ENCODE measurements around the gene IFI35. TPM values are rescaled to one million over a fixed set of nuclear protein-coding genes. Genes with fewer than 3 reads are reported as not detected.
A peak's percentile ranks its signal among the peaks of the same experiment; 100 is the strongest.

The IFI35 gene
- total and polyA plus RNA-seq, 2 donors = 11.4 to 34.8 TPM

GRCh38 chr17:43011728-43012472 lies 5.3 kb downstream of the IFI35 start:
- WGBS = 72% methylated on average over 15 of the region's 15 CpGs
- H3K36me3 ChIP-seq (ENCODE audit: insufficient read depth) = peaks cover 2% of the 10 kb centered on the region
- no peaks in the 10 kb centered on the region for H3K4me1 ChIP-seq (ENCODE audit: insufficient read depth)
- no peak overlapping the region for H3K4me3 ChIP-seq (ENCODE audit: low read depth, low read length)
- DNase-seq (ENCODE audit: extremely low spot score) = no peak
- no peak overlapping the region for H3K27ac ChIP-seq (ENCODE audit: low read depth)

DNA sequence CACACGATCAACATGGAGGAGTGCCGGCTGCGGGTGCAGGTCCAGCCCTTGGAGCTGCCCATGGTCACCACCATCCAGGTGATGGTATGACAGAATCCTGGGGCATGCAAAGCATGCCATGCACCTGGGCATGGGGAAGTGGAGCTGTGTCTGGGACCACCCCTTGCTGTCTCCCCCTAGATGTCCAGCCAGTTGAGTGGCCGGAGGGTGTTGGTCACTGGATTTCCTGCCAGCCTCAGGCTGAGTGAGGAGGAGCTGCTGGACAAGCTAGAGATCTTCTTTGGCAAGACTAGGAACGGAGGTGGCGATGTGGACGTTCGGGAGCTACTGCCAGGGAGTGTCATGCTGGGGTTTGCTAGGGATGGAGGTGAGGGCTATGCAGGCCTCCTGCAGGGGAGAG lies 6.7 kb downstream of the IFI35 start:
- no peak overlapping the region for H3K27ac ChIP-seq (ENCODE audit: low read depth)
- no peak for DNase-seq (ENCODE audit: extremely low spot score)
- peaks cover 2% of the 10 kb centered on the region for H3K36me3 ChIP-seq (ENCODE audit: insufficient read depth)
- 76% methylated on average over 8 of the region's 8 CpGs for WGBS
- no peaks in the 10 kb centered on the region for H3K4me1 ChIP-seq (ENCODE audit: insufficient read depth)
- H3K4me3 ChIP-seq (ENCODE audit: low read depth, low read length) = no peak overlapping the region

DNA sequence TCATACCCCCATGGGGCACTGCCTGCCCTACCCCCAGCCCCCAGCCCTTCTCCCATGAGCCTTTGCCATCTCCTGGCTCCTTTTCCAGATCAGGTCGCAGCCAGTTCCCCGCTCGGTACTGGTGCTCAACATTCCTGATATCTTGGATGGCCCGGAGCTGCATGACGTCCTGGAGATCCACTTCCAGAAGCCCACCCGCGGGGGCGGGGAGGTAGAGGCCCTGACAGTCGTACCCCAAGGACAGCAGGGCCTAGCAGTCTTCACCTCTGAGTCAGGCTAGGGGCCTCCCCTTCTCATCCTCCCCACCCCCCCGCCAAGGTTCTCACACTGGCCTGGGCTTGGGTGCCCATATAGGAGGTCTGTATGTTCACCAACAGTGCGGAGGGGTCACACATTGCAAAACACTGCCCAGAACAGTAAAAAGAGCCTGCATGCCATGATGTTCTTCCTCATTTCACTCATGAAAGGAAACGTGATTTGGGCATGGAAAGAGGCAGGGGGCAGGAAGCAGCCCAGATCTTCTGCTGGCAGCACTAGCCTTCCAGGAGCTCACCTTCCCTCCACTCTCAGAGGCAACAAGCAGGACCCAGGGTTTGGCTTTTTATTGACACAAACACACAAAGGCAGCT lies 7.5 kb downstream of the IFI35 start:
- Histone ChIP-seq H3K4me1 (ENCODE audit: insufficient read depth) (no peaks in the 10 kb centered on the region), H3K36me3 (ENCODE audit: insufficient read depth) (peaks cover 2% of the 10 kb centered on the region), H3K27ac (ENCODE audit: low read depth) (no peak overlapping the region), H3K4me3 (ENCODE audit: low read depth, low read length) (no peak overlapping the region)
- 70% methylated on average over 12 of the region's 12 CpGs for WGBS
- no peak for DNase-seq (ENCODE audit: extremely low spot score)

- H3K36me3 ChIP-seq (ENCODE audit: insufficient read depth) = peaks cover 2% of the 10 kb centered on the region
- no peak overlapping the region for H3K4me3 ChIP-seq (ENCODE audit: low read depth, low read length)
- H3K4me1 ChIP-seq (ENCODE audit: insufficient read depth) = no peaks in the 10 kb centered on the region
- 78% methylated on average over 8 of the region's 8 CpGs for WGBS
- DNase-seq (ENCODE audit: extremely low spot score) = no peak
- no peak overlapping the region for H3K27ac ChIP-seq (ENCODE audit: low read depth)
Measured at GRCh38 chr17:43014649-43015542, 8.3 kb downstream of the IFI35 start.

DNA sequence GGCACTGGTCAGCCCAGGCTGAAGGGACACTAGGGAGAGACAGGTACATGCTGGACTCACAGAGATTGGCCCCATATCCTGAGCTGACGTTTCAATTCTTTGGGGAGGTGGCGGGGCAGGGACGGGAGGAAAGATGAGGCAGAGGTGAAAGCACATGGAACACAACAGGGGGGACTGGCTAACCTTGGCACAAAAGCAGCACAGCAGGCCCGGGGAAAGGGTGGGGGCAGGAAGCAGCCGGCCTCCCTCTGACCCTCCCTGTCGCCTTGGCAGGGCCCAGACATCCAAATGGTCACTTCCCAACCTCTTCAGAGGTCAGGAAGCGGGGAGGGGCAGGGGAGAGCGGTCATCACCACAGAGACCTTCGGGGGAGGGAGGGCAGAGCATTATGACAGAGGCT lies 9.0 kb downstream of the IFI35 start:
- Histone ChIP-seq H3K27ac (ENCODE audit: low read depth) (no peak overlapping the region), H3K4me3 (ENCODE audit: low read depth, low read length) (no peak overlapping the region), H3K4me1 (ENCODE audit: insufficient read depth) (peaks cover 1% of the 10 kb centered on the region), H3K36me3 (ENCODE audit: insufficient read depth) (peaks cover 2% of the 10 kb centered on the region)
- no peak for DNase-seq (ENCODE audit: extremely low spot score)
- 54% methylated on average over 9 of the region's 9 CpGs for WGBS

- DNase-seq (ENCODE audit: extremely low spot score) = no peak
- Histone ChIP-seq H3K27ac (ENCODE audit: low read depth) (peak overlapping the region; percentile 7), H3K36me3 (ENCODE audit: insufficient read depth) (peaks cover 2% of the 10 kb centered on the region), H3K4me1 (ENCODE audit: insufficient read depth) (peaks cover 1% of the 10 kb centered on the region), H3K4me3 (ENCODE audit: low read depth, low read length) (no peak overlapping the region)
- WGBS = 85% methylated on average over 7 of the region's 7 CpGs
Measured at GRCh38 chr17:43016216-43016615, 9.6 kb downstream of the IFI35 start.

- Histone ChIP-seq H3K36me3 (ENCODE audit: insufficient read depth) (no peaks in the 10 kb centered on the region), H3K4me3 (ENCODE audit: low read depth, low read length) (no peak overlapping the region), H3K27ac (ENCODE audit: low read depth) (no peak overlapping the region), H3K4me1 (ENCODE audit: insufficient read depth) (peaks cover 1% of the 10 kb centered on the region)
- DNase-seq (ENCODE audit: extremely low spot score) = no peak
- 65% methylated on average over 19 of the region's 19 CpGs for WGBS
Measured at GRCh38 chr17:43018008-43018853, 11.6 kb downstream of the IFI35 start.

DNA sequence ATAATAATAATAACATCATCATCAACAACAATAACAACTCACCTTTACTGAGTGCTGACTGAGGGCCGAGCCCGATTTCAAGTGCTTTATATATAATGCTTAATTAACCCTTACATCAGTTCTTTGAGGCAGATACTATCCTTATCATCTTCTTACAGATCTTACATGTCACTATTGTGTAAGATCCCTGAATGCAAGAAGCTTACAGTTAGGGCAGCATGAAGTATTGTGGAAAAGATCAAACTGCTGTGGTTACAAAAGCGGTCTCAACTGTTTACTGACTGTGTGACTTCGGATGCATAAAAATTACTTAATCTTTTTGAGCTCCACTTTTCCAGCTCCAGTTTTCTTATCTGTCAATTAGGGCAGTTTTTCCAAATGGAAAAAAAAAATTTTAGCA lies 12.3 kb downstream of the IFI35 start:
- 40% methylated on average over 4 of the region's 4 CpGs for WGBS
- no peak for DNase-seq (ENCODE audit: extremely low spot score)
- H3K27ac ChIP-seq (ENCODE audit: low read depth) = no peak overlapping the region
- no peaks in the 10 kb centered on the region for H3K36me3 ChIP-seq (ENCODE audit: insufficient read depth)
- peaks cover 1% of the 10 kb centered on the region for H3K4me1 ChIP-seq (ENCODE audit: insufficient read depth)
- no peak overlapping the region for H3K4me3 ChIP-seq (ENCODE audit: low read depth, low read length)

DNA sequence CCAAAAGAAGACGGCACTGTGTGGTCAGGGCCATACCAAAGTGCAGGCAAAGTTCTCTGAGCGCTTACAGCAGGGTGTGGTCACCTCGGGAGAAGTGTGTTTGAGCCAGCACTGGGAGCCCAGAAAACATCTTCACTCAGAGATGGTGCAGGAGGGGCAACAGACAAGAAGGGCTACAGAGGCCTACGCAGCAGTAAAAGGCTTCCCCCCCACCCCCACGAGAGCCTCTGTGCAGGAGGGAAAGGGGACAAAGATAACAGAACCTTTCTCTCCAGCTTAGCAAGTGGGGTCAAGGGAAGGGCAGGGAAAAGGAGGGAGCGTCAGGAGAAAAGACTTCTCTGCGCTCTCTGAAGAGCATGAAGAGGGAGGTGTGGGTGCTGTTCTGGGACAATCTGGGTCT lies 12.8 kb downstream of the IFI35 start:
- no peak for DNase-seq (ENCODE audit: extremely low spot score)
- H3K36me3 ChIP-seq (ENCODE audit: insufficient read depth) = no peaks in the 10 kb centered on the region
- no peak overlapping the region for H3K4me3 ChIP-seq (ENCODE audit: low read depth, low read length)
- H3K4me1 ChIP-seq (ENCODE audit: insufficient read depth) = peaks cover 1% of the 10 kb centered on the region
- WGBS = 24% methylated on average over 7 of the region's 7 CpGs
- H3K27ac ChIP-seq (ENCODE audit: low read depth) = peak overlapping the region; percentile 42

- H3K36me3 ChIP-seq (ENCODE audit: insufficient read depth) = no peaks in the 10 kb centered on the region
- 56% methylated on average over 6 of the region's 6 CpGs for WGBS
- H3K4me1 ChIP-seq (ENCODE audit: insufficient read depth) = peaks cover 1% of the 10 kb centered on the region
- DNase-seq (ENCODE audit: extremely low spot score) = no peak
- H3K4me3 ChIP-seq (ENCODE audit: low read depth, low read length) = no peak overlapping the region
- peak overlapping the region; percentile 42 for H3K27ac ChIP-seq (ENCODE audit: low read depth)
Measured at GRCh38 chr17:43020030-43020621, 13.5 kb downstream of the IFI35 start.

GRCh38 chr17:43020789-43021740 lies 14.5 kb downstream of the IFI35 start:
- no peaks in the 10 kb centered on the region for H3K36me3 ChIP-seq (ENCODE audit: insufficient read depth)
- 16% methylated on average over 40 of the region's 40 CpGs for WGBS
- H3K4me1 ChIP-seq (ENCODE audit: insufficient read depth) = peaks cover 1% of the 10 kb centered on the region
- peak overlapping the region; percentile 90 for H3K27ac ChIP-seq (ENCODE audit: low read depth)
- no peak for DNase-seq (ENCODE audit: extremely low spot score)
- H3K4me3 ChIP-seq (ENCODE audit: low read depth, low read length) = peak overlapping the region; percentile 99

Measured in urinary bladder (tissue), 4 donors.